Dedifferentiated amniotic fluid mesenchymal stem cell (primary cell): ENCODE results near the gene DNASE1L2.

Source experiments
- DNase-seq: peaks from one replicate; pipeline ENCODE4 v3.0.0-alpha.2; 2016; ENCODE audit errors: extremely low spot score

Gene DNASE1L2

GRCh38 chr16:2286550-2286949 is 50.3 kb downstream of the DNASE1L2 start:
- DNase-seq, result no peak

- DNase-seq, result no peak
Measured at GRCh38 chr16:2287916-2288547, 51.8 kb downstream of the DNASE1L2 start.
